ENCODE measurements around the gene OR9Q1. TPM values are rescaled to one million over a fixed set of nuclear protein-coding genes. Genes with fewer than 3 reads are reported as not detected.

OR9Q1 gene
- total RNA-seq, 1 donor from 2014 or later = not detected

DNA sequence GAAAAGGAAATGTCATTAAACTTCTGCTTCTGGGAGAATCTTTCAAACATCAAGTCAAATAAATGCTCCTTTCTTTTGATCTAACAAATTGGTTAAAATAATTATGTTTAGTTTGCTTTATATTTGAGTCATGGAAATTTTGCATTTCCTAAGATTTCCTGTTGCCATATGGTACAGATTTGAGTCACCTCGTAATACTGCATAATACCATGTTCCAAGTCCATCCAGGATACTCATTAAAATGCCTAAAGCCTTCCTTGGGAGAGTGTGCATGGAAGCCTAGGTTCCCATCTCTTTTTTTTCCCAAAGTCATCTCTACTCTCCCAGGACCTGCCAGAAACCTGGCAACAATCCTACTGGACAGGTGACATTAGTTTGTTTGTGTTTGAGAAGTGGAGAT, 97.4 kb downstream of the OR9Q1 start:
- intact Hi-C loops (cut with DNase I) = no loop called here
- no peak for DNase-seq (ENCODE audit: low spot score)

DNA sequence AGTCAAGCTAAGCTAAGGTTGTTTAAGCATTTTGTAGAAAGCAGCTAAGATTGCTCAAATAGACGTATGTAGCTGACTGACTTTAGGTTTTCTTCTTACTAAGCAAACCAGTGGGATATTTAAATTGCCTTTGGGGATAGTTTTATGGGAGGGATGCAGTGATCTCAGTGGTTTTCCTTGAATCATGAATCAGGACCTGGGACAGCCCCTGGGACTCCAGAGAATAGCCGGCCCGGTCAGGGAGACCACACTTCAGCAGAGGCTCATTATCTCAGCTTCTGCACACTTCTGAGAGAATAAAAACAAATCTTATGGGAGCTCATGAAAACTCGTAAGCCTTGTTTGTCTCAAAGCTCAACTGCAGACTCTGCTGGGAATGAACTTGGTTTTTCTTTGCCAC, 101.8 kb downstream of the OR9Q1 start, which contains the start of gene OR9I1:
OR9I1 (minus strand) TSS at position 62 of the 400 bp plus-strand sequence. CDS start 6,086 bp downstream, outside the sequence.
- intact Hi-C loops (cut with DNase I) = no loop called here
- no peak for DNase-seq (ENCODE audit: low spot score)

DNA sequence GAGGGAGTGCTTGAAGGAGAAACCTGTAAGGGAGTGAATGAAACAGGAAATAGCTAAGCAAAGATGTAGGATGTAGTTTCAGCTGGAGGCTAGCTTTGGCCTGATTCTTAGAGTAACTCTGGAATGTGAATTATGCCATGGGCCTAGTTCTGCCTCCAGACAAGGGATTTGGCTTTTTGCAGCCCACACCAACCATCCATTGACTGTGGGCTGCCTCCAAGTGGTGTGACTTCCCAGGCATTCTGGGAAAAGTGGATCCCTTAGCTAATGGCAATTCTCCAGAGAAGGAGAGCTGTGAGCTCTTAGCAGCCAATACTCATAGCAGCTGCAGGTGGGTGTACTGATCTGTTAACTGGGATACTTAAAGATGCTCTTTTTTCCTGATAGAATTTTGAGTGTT, 103.7 kb downstream of the OR9Q1 start:
- intact Hi-C loops (cut with DNase I) = no loop called here
- no peak for DNase-seq (ENCODE audit: low spot score)

- intact Hi-C loops (cut with DNase I) = no loop called here
- DNase-seq (ENCODE audit: low spot score) = no peak
These were observed 109.8 kb downstream of the OR9Q1 start for GRCh38 chr11:58133309-58134076.

GRCh38 chr11:58134151-58134550, 110.5 kb downstream of the OR9Q1 start:
- no peak for DNase-seq (ENCODE audit: low spot score)
- intact Hi-C loops (cut with DNase I) = no loop called here

DNA sequence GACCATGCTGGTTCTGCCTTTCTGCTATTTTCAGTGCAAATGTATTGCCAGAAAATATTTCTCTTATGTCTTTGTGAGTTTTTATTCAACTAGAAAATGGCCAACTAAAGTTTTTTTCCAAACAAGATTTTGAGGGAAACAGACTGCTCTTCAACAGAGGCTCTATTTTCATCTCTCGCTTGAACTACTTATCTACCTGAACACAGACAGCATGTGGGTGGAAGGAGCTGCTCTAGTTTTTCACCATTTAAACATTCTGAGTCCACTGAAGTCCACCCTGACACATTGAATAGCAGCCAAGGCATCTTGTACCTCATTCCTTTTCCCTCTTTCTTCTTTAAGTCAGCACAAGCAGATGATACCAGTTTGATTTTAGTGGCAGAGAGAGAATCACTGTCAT, 111.5 kb downstream of the OR9Q1 start:
- no peak for DNase-seq (ENCODE audit: low spot score)
- intact Hi-C loops (cut with DNase I) = no loop called here

DNA sequence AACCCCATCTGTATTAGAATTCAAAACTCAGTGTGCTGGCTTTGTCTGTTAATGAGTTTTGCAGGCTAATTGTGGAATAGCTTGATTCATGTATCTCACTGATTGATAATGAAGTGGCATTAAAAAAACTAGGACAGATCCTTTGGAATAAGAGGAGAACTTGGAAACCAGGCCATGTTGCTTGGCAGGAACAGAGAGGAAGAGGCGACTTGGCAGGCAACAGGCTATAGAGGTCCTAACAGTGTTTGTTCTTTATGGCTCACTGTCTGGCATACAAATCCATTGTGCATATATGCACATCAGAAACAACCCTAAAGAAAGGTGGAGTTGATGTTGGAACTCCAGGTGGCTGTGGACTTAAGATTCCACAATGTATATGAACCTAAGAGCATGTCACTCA, 119.1 kb downstream of the OR9Q1 start:
- DNase-seq (ENCODE audit: low spot score) = no peak
- intact Hi-C loops (cut with DNase I) = no loop called here

DNA sequence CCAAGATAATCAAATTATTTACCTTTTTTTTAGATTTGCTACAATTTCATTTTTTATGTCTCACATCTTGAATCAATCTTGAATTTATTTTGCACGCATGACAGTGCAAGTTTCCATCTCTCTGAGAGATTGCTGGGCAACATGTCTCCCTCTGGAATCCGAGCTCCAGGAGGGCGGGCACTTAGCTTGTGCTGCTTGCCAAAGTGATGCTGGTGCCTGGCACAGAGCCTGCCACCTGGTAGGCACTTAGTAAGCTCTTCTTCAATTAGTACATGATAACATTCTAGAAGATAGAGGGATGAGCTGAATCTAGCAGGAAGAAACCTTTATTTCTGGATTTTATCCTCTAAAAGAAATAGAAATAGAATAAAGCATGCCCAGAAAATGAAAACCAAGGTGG, 129.1 kb downstream of the OR9Q1 start:
- intact Hi-C loops (cut with DNase I) = no loop called here
- DNase-seq (ENCODE audit: low spot score) = no peak

DNA sequence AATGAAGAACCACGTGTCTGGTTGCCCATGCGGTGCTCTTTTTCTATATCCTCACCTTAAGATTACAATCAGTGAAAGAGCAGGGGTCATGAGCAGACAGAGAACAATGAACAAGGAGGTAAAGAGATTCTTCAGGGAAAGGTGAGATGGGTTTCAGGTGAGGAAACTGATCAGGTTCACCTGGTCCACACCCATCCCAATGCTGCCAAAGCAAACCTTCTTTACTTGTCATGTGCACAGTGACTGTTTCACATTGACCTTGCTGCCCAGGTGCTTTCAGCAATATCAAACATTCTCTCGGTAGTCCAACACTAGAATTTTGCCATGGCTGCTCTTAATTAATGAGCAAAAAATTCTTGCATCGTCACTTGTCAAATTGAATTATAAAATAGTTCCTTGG, 140.7 kb downstream of the OR9Q1 start:
- DNase-seq (ENCODE audit: low spot score) = no peak
- intact Hi-C loops (cut with DNase I) = no loop called here

DNA sequence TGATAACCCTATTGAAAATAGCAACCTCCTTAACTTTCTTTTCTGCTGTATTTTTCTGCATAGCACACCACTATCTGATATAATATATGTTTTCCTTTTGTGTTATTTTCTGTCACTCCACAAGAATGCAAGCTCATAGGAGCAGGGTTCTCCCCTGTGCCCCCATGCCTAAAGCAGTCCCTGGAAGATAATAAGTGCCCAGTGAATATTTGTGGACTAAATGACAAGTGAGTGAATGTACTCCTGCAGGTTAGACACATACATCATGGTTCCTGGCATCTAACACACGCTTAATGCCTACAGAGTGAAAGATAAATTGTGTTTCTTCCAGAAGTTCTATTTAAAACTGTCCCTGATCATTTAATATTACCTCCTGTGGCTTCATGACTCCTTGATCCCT, 141.3 kb downstream of the OR9Q1 start:
- DNase-seq (ENCODE audit: low spot score) = no peak
- intact Hi-C loops (cut with DNase I) = no loop called here

GRCh38 chr11:58165504-58166106, 141.9 kb downstream of the OR9Q1 start:
- DNase-seq (ENCODE audit: low spot score) = no peak
- intact Hi-C loops (cut with DNase I) = no loop called here

DNA sequence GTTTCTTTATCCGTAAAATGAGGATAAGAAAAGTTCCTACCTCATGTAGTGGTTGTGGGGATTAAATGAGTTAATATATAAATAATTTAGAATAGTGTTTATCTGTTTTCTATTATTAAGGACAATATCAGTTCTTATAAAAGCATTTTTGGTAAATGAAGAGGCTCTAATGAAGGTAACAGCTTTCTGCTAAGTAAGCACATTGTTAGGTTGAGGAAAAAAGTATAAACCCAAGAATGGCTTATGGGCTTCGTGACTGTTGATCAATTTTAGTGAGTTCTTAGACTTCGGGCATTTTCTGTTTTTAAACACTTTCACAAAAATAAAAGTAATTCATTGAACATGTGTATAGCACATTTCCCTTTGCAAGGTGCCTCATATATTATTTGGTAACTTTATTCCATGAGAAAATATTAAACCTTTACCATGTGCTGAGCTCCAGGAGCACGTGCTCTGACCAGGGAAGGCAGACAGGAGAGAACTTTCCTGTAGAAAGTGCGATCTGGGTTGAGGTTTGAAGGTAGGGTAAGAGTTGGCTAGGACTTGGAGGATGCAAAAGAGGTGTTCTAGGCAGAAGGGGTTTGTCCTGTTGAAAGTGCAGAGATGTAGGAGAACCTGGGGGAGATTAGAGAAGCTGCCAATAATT, 153.9 kb downstream of the OR9Q1 start:
- no peak for DNase-seq (ENCODE audit: low spot score)
- intact Hi-C loops (cut with DNase I) = no loop called here

GRCh38 chr11:58178444-58178843, 154.8 kb downstream of the OR9Q1 start:
- DNase-seq (ENCODE audit: low spot score) = no peak
- intact Hi-C loops (cut with DNase I) = no loop called here

DNA sequence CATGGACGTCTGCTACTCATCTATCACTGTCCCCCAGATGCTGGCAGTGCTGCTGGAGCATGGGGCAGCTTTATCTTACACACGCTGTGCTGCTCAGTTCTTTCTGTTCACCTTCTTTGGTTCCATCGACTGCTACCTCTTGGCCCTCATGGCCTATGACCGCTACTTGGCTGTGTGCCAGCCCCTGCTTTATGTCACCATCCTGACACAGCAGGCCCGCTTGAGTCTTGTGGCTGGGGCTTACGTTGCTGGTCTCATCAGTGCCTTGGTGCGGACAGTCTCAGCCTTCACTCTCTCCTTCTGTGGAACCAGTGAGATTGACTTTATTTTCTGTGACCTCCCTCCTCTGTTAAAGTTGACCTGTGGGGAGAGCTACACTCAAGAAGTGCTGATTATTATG, 156.0 kb downstream of the OR9Q1 start:
- no peak for DNase-seq (ENCODE audit: low spot score)
- intact Hi-C loops (cut with DNase I) = no loop called here

- intact Hi-C loops (cut with DNase I) = no loop called here
- no peak for DNase-seq (ENCODE audit: low spot score)
These were observed 163.3 kb downstream of the OR9Q1 start for GRCh38 chr11:58186938-58187337.

DNA sequence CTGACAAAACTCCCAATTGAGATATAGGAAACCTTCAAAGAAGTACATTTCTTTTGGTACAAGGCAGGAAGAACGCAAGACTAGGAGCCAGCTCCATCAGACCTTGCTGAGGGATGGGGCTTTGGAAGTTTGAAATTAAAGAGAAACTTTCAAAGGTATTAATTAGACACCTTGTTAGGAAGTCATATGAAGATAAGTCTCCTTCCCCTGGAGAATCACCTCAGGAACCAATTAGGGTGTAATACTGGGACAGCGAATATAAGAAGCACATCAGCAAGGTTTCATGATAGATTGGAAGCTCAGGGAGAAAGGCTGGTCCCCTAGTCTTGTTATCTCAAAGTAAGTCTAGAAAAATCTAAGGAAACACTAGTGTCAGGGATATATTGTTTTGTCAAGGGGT, 165.1 kb downstream of the OR9Q1 start, which contains the start of gene OR9Q2:
OR9Q2 (plus strand) TSS at position 301 of the 400 bp plus-strand sequence. CDS start 1,421 bp downstream, outside the sequence.
- no peak for DNase-seq (ENCODE audit: low spot score)
- intact Hi-C loops (cut with DNase I) = no loop called here

DNA sequence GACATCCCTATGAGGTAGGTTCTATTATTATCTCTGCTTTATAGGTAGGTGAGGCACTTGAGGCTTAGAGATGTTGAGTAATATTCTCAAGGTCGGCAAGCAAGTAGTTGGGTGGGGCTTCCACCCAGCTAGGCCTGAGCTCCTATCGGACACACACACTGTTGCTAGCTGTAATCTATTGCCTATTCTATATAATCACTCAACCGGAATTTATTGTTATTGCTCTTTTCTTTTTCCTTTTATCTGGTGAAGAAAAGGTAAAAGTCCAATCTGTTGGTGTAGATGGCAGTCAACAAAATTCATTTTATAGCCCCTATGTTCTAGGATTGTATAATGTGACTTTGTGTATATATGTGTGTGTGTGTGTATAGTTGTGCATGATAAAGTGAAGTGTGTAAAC, 168.5 kb downstream of the OR9Q1 start:
- intact Hi-C loops (cut with DNase I) = no loop called here
- no peak for DNase-seq (ENCODE audit: low spot score)

GRCh38 chr11:58193391-58193790, 169.7 kb downstream of the OR9Q1 start:
- intact Hi-C loops (cut with DNase I) = no loop called here
- no peak for DNase-seq (ENCODE audit: low spot score)

DNA sequence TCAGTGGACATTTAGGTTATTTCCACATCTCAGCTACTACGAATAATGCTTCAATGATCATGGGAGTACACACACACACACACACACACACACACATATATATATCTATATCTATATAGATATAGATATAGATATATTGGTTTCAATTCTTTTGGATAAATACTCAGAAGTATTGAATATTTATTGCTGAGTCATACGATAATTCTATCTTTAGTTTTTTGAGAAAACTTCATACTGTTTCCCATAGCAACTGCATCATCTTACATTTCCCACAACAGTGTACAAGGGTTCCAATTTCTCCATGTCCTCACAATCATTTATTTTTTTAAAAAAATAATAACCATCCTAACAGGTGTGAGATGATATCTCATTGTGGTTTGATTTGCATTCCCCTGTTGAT, 172.3 kb downstream of the OR9Q1 start:
- no peak for DNase-seq (ENCODE audit: low spot score)
- intact Hi-C loops (cut with DNase I) = no loop called here

DNA sequence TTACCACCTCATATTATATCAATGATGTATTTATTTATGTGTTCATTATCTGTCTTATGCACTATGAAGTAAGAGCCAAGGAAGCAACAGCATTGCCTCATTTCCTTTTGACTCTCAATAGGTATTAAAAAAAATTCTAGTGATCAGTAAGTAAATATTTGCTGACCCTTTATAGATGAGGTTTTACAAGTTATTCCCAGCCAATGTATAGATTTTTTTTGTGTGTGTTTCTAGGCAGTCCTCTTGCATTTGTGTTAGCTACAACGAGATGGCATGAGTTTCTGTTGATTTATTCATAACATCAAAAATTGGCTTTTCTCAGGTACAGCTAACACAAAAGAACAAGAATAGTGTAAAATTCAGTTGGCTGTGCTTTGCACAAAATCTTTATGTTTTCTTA, 175.6 kb downstream of the OR9Q1 start:
- DNase-seq (ENCODE audit: low spot score) = no peak

DNA sequence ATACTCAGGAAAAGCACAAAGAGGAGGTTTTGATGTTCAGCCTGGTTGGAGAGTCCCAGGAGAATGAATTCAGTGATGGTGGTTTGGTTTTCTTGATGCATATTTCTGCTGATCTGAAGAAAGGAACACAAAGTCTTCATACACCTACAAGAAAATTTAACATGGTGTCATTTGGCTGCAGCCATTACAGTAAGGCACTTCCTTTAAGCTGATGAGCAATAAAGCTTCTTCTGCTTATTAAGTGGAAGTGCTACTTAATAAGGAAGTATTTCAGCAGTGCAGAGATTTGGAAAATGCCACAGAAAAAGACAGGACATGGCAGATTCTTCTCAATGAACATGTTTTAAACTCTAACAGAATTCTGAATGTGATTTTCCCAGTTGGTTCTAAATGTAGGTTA, 180.4 kb downstream of the OR9Q1 start, which contains the start of gene OR1S2:
OR1S2 (minus strand) TSS at position 101 of the 400 bp plus-strand sequence; CDS start at position 101, 0 bp downstream.
- intact Hi-C loops (cut with DNase I) = no loop called here
- no peak for DNase-seq (ENCODE audit: low spot score)

More for the DNA sequence above, 175.6 kb downstream of the OR9Q1 start:
- intact Hi-C loops (cut with DNase I) = no loop called here

Measured in cardiac septum (tissue), 1 donor.